ENCODE measurements around the gene ANKRD53.

- TF ChIP-seq PATZ1 (CRISPR knock-in tag; IDR thresholded peaks at IDR 0.05; ENCODE audit: borderline replicate concordance) (no peak), ZFP3 (CRISPR knock-in tag; IDR thresholded peaks at IDR 0.05) (no peak), TSHZ2 (CRISPR knock-in tag; IDR thresholded peaks at IDR 0.05) (no peak), ZC3H10 (CRISPR knock-in tag; IDR thresholded peaks at IDR 0.05) (no peak), ISL1 (CRISPR knock-in tag; IDR thresholded peaks at IDR 0.05) (no peak), RARB (CRISPR knock-in tag; IDR thresholded peaks at IDR 0.05) (no peak), TOX (CRISPR knock-in tag; IDR thresholded peaks at IDR 0.05; ENCODE audit: borderline replicate concordance) (no peak)
Measured at GRCh38 chr2:70992945-70993853, 14.8 kb downstream of the ANKRD53 start.
